GM19351 (cell line): ENCODE data around the gene CDH5.

ENCODE experiments used
- ATAC-seq: cut with Tn5 transposase; IDR thresholded peaks from one replicate; pipeline ENCODE4 v1.9.1; 2021; ENCODE audit warnings: mild to moderate bottlenecking, moderate library complexity; ENCODE audit not compliant: unreplicated experiment

CDH5 gene

DNA sequence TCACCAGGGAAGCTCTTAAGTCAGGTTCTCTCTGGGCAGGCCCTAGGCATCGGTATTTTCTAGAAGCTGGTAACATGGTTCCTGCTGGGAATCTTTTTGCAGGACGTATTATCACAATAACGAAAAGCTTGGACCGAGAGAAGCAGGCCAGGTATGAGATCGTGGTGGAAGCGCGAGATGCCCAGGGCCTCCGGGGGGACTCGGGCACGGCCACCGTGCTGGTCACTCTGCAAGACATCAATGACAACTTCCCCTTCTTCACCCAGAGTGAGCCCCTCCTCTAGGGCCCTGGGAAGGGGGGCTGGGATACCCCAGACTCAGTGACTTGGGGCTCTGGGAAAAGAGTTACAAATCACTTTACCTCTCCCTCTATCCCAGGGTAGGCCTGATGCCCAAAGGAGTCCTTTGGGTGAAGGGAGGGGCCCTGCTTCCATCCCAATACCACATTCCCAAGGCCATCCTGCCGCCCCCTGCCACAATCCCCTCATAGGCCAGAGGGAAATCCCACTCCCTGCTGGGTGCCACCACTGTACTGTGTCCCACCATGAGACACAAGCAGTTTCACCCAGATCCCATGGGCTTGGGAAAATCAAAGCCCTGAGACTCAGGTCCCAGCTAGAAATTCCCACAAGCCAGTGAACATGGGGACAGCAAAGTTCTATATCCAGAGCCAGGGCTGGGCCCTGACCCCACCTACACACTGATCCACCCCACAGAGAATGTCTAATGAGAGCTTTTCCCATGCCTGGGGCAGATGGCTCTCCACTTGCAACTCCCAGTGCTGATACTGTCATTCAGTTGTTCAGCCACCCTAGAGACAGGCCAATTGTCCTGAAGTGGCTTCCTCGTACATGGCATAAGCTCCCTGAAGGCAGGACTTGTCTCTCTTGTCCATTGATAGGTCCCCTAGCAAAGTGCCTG lies 23.0 kb downstream of the CDH5 start:
- no peak for ATAC-seq

DNA sequence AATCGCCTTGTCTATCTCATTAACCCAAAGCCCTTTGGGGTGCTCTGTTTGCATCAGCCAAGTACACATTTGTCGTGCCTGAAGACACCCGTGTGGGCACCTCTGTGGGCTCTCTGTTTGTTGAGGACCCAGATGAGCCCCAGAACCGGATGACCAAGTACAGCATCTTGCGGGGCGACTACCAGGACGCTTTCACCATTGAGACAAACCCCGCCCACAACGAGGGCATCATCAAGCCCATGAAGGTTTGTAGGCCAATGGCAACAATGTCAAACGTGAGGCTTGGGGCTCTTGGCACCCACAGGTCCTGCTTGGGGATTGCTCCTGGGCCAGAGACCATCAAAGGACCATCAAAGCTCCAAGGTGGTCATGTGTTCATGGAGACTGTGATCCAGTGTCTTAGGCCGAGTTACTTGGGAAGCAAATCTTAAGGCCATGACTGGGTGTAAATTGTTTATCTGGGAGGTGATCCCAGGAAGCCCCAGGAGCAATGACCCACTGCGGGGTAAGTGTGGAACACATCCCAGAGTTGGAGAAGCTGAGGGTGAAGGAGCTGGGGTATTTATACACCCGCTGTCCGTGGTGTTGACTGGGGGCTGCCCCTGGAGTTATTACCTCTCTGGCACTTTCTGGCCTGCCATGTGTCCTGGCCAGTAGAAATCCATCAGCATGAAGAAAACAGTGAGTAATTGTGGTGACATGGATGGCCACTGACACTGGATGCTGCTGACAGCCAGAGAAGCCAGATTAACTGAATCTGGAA lies 24.0 kb downstream of the CDH5 start:
- ATAC-seq = no peak

DNA sequence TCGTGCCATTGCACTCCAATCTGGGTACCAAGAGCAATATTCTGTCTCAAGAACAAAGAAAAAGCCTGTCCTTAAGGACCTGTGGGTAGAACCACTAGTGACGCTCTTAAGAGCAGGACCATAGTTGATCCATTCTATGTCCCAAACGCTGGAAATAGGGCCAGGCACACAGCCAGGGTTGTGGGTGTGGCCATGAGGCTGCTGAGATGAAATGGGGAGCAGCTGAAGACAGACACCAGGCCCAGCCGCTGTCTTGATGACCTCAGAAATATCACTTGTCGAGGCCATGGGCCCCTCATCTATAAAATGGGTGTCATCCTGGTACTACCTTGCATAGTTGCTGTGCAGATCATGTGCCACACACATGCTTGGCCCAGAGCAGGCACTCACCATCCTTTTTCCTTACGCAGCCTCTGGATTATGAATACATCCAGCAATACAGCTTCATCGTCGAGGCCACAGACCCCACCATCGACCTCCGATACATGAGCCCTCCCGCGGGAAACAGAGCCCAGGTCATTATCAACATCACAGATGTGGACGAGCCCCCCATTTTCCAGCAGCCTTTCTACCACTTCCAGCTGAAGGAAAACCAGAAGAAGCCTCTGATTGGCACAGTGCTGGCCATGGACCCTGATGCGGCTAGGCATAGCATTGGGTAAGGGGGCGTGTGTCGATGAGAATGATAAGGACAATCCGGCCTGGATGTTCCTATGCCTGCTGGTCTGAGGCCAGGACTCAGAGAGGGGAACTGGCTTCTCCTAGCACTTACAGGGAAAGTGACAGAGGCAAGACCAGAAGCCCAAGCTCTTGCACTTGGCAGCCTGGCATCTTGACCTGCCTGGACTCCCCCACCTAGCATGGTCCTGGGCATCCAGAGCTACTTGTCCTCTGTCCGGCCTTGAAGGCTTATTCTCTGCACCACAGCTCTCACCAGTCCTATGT lies 25.5 kb downstream of the CDH5 start:
- no peak for ATAC-seq

DNA sequence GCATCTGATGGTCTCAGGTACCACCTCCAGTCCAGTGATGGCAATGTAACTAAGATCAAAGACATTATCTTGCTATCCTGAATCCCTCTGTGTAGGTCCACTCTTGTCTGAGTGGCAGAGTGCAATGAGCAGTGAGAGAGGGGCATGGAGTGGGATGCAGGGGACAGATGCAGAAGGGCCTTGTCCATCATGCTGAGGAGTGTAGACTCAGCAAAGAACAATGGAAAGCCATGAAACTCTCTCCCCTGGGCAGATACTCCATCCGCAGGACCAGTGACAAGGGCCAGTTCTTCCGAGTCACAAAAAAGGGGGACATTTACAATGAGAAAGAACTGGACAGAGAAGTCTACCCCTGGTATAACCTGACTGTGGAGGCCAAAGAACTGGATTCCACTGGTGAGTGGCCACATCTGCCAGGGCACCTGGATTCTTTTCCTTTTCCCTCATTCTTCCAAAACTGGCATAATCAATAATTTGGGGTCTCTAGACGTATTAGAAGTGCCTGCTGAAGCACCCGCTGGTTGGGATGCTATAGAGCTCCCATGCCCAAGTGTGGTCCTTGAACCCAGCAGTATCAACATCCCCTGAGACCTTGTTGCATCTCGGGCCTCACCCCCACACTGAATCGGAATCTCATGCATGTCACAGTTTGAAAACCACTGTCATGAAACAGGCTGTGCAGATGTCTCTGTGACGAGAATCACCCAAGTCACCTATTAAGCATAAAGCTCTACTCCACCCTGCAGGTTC lies 29.5 kb downstream of the CDH5 start:
- no peak for ATAC-seq

DNA sequence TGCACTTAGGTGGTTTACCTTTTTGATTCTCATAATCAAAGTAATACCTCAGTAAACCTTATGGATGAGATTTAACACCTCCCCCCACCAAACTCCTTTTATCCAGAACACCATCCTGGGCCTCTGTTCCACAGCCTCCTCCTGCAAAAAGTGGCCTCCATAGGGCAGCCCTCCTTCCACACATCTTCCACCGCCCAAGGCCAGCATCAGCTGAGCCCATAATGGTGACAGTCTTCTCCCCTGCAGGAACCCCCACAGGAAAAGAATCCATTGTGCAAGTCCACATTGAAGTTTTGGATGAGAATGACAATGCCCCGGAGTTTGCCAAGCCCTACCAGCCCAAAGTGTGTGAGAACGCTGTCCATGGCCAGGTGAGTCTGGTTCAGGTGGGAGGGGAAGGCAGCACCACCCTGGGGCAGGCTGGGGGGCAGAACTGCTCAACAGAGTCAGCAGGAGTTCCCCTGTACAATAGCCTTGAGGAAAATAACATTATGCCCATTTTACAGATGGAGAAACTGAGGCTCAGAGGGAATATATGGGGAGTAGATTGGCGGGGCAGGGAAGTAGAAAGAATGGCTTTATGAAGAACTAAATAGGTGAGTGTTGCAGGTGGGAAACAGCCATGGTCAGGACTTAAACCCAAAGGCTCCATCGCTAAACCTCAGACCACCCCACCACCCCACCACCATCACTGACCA lies 31.4 kb downstream of the CDH5 start:
- ATAC-seq = no peak

DNA sequence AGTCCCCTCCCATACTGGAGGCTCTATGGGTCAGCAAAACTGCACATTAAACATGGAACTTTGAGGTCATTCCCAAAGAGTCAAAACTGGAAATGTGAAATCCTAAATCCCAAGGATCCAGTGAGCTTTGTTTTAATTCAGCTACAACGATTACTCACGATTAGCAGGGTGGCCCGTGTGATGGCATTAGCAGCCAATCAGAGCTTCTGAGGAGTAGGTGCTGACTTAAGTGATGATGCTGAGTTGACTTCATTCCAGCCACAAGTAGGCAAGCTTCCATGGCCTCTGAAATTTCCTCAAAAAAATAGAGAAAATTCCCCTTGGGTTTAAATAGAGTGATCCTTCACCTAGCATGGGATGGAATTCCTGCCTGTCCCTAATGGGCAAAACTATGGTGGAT lies 32.5 kb downstream of the CDH5 start:
- ATAC-seq = no peak

DNA sequence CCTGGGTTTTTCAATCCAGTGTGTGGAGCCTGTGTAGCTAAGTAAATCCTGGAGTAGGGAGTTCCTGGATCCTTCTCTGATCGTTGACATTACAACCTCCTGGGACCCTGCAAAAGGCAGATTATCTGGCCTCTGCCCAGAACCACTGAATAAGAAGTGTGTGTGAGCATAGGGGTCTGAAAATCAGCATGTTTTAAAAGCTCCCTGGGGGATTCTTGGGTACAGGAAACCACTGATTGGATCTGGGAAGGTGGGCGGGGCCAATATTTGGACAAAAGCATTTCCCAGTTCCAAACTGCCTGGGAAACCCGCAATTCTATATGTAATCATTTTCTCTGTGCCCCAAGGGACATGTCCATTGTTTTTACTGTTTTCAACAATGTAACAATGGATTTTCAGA lies 33.4 kb downstream of the CDH5 start:
- no peak for ATAC-seq

DNA sequence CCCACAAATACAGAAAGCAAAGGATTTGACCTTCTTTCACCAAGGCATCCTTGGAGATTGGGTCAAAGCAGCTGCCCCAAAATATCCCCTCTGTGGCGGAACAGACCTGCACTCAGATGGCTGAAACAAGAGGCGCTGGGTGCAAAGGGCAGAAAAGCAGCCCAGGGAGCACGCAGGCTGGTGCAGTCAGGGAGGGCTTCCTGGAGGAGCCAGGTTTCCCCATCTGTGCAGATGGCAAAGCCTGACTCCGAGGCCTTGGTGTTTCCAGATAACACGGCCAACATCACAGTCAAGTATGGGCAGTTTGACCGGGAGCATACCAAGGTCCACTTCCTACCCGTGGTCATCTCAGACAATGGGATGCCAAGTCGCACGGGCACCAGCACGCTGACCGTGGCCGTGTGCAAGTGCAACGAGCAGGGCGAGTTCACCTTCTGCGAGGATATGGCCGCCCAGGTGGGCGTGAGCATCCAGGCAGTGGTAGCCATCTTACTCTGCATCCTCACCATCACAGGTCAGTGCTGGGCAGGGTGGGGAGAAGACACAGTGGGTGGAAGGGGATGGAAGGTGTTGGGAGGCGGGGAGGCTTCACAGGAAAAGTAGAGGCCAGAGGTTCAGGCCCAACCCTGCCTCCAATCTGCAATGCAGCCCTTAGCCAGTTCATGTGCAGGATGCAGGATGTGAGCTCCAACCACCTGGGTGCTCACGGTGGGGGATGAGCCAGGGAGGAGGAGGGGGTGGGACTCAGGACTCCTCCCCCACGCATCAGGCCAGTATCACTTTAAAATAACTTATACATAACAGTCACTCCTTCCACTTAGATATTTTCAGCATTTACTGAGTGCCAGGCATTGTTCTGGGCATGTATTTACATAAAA lies 34.3 kb downstream of the CDH5 start:
- no peak for ATAC-seq

DNA sequence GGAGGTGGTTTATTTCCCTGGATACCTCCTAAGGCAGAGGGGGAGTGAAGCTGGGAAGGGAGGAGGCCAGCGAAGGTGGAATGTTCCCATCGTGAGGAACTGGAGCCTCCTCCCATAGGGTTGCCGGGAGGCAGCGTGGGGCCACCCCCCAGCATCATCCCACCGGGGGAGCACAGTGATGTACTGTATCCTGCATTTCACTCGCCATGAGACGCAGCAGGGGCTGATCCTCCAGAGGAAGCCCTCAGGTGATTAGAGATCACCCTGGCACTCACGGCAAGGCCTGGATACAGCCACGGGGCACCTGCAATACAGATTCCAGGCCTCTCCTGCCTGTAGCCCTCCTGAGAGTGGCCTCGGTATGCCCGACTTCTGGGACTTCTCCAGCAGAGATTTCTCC lies 35.1 kb downstream of the CDH5 start:
- no peak for ATAC-seq

DNA sequence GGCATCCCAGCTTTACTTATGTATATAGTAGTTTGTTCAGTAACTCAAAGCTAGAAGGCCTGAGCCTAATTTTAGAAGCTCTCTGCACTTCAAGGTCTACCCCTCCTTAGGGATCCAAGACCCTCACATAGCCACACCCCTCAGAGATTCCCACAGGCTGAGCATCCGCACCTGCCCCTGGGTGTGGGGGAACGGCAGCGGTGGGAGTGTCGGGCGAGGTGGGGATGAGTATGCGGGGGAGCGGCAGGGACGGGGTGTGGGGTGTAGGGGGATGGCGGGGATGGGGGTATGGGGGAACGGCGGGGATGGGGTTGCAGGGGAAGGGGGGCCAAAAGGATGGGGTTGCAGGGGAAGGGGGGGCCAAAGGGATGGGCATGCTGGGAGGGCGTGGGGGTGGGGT lies 35.7 kb downstream of the CDH5 start:
- no peak for ATAC-seq

DNA sequence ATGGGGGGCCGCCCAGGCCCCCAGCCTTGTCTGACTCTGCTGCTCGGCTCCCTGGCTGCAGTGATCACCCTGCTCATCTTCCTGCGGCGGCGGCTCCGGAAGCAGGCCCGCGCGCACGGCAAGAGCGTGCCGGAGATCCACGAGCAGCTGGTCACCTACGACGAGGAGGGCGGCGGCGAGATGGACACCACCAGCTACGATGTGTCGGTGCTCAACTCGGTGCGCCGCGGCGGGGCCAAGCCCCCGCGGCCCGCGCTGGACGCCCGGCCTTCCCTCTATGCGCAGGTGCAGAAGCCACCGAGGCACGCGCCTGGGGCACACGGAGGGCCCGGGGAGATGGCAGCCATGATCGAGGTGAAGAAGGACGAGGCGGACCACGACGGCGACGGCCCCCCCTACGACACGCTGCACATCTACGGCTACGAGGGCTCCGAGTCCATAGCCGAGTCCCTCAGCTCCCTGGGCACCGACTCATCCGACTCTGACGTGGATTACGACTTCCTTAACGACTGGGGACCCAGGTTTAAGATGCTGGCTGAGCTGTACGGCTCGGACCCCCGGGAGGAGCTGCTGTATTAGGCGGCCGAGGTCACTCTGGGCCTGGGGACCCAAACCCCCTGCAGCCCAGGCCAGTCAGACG lies 36.2 kb downstream of the CDH5 start:
- ATAC-seq = no peak

DNA sequence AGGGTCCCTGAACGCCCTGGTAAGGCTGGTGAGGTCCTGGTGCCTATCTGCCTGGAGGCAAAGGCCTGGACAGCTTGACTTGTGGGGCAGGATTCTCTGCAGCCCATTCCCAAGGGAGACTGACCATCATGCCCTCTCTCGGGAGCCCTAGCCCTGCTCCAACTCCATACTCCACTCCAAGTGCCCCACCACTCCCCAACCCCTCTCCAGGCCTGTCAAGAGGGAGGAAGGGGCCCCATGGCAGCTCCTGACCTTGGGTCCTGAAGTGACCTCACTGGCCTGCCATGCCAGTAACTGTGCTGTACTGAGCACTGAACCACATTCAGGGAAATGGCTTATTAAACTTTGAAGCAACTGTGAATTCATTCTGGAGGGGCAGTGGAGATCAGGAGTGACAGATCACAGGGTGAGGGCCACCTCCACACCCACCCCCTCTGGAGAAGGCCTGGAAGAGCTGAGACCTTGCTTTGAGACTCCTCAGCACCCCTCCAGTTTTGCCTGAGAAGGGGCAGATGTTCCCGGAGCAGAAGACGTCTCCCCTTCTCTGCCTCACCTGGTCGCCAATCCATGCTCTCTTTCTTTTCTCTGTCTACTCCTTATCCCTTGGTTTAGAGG lies 37.1 kb downstream of the CDH5 start:
- ATAC-seq = no peak

DNA sequence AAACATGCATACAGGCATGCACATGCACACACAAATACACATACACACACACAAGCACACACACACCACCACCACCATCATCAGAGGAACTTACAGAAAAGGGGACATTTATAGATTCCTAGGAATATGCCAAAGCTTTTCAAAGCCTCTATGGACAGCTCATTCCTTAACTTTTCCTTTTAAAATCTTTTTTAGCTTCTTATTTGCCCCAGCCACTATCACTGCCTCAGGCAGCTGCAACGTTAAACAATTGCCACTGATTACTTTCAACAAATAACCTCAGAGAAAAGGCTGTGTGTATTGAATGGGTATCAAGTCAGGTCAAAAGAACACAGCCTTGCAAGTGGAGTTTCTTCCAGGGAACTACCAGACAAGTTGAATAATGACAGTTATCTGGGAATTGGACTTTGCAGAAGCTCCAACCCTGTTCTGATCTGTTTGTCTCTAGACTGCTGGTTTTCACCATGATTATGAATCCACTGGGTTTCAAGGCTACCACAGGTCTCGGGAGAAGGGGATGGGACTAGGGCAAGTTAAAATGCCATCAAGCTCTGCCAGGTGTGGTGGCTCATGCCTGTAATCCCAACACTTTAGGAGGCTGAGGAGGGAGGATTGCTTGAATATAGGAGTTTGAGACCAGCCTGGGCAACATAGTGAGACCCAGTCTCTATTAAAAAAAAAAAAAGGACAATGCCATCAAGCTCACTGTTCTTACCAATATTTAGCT lies 38.7 kb downstream of the CDH5 start:
- no peak for ATAC-seq

DNA sequence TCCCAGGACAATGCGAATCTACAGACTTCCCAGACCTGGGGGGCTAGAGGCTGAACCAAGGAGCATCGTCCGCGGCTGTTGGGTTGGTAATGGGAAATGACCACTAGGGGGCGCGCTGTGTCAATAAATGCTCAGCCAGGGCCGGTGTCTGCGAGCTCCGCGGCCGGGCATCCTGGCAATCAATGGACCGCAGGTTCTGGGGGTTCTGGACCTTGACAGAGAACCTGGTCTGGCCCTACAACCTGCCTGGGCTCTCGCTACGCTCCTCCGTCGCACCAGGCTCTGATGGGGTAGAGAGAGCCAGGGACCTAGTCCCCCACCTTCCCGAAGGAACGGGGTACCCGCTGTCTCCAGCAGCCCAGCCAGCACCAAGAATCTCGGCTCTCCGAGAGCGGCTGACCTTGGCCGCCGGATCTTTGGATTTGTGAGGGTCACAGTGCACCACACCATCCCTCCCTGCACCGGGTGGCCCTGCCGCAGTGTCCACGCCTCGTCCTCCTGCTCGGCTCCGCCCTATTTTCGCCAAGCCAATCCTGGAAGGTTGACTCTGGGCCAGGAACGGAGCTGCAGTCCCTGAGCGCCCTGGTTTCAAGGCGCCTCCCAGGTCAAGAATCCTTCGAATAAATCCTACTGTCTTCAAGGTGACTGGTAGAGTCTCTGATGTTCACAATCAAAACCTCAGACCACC lies 40.2 kb downstream of the CDH5 start:
- ATAC-seq = peak; percentile 81

DNA sequence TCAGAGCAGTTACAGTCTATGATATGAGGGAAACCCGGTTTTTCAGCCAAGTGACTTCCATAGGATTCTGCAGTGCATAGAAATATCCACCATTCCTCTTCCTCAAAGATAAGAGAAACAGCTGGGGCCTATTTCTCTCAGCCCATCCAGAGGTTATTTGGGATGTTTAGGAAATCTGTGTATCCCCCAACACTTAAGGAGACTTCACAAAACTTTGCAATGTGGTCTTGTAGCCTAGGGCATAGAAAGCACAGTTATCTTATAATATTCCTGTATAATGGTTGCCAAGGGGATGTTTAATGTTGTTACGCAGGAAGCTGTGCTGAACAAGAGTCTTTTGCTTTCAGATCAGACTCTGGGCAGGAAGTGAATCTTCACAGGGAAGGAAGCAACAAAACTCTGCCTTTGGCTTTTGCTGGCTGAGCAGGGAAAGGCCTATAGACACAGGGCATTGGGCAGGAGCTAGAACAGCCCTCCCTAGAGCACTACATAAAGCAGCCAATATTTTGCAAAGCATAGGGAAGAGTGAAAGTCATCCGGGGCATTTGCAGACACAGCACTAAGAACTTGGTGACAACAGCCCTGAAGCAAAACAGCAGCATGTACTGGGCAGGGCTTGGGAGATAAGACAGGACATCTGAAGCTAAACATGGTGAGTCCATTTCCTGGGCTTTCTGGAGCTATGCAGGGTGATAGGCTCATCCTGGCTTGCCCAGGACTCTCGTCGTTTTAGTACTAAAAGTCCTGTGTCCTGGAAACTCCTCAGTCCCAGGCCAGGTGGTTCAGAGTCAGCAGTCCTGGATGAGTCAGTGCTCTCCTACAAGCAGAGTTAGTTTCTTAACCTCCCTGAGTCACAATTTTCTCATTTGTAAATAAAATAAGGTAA lies 41.9 kb downstream of the CDH5 start:
- no peak for ATAC-seq

DNA sequence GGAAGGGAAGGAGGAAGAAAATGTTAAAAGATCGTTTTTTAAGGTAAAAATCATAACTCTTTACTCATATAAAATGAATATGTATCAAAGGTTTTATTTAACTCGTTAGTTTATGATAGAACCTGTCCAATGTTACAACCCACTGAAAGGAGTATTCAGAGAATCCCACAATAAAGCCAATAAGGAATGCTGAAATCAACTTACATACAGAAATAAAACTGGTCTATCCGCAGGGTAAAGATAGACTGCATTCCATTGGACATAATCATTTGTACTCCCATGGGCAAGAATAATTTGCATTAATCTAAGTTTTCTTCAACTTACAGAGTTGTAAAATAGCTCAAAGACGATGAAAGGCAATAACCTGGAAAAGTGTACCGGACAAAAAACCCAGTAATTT lies 42.7 kb downstream of the CDH5 start:
- no peak for ATAC-seq
